DMS153 treated with DMSO at 0.1 percent for 48 hours (cell line): ENCODE results near the gene CCL13.

Source experiments
- DNase-seq: peaks from one replicate; lab custom pipeline; 2025; ENCODE audit not compliant: unreplicated experiment; lab: John Stamatoyannopoulos, UW

The CCL13 gene

DNA sequence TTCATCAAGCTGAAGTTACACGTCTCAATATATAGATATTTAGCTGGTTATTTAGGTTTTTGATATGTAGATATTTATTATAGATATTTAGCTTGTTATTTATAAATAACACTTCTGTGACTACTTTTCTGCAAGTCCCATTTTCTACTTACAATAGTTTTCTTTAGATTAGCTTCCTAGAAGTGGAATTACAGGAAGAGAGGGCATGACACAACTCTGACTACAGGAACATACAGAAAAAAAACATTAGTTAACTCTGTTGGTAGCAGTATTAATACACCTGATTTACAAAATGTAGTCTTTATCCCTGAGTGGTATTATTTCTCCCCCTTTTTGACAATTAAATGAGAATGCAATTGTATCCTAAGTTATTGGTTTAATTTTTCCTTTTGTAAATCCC lies 28.0 kb downstream of the CCL13 start:
- DNase-seq, result no peak

DNA sequence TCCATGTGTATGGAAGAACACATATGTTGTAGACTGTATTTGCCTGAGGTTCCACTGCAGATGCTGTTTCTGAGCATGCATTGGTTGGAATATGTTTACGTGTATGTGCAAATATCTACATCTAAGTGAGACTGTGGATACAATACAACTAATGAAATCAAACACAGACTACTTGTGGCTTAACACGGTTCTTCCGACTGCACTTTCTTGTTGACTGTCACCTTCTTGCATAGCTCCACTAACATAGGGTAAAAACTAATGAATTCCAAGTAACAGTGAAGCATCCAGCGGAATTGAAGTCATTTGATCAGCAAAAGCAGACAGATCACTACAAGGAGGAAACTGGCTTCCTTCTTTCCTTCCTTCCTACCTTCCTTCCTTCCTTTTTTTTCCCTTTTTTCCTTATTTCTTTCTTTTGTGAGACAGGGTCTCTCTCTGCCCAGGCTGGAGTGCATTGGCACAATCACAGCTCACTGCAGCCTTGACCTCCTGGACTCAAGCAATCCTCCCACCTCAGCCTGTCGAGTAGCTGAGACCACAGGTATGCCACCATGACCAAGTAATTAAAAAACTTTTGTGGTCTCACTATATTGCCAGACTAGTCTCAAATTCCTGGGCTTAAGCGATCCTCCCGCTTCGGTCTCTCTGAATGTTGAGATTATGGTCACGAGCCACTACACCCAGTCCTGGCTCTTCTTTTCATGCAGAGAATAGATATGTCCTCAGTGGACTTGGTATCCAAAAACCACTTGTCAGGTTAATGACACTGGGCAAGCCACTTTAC lies 28.7 kb downstream of the CCL13 start:
- DNase-seq, result no peak

DNA sequence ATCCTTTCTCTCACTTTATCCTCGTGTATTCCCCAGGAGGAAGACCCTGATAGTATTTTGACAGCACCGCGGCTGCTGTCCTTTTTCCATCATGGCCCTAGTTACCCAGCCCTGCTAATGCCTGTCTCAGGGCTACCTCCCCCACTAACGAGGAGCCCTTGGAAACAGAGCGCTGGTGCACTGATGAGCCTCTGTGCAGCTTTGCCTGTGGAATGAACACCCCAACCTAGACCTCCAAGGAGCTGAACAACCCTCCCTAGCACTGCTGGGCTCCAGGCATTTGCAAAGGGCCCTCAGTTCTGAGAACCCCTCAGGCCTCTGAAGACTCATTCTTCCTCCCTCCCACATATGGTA lies 30.0 kb downstream of the CCL13 start:
- no peak for DNase-seq

DNA sequence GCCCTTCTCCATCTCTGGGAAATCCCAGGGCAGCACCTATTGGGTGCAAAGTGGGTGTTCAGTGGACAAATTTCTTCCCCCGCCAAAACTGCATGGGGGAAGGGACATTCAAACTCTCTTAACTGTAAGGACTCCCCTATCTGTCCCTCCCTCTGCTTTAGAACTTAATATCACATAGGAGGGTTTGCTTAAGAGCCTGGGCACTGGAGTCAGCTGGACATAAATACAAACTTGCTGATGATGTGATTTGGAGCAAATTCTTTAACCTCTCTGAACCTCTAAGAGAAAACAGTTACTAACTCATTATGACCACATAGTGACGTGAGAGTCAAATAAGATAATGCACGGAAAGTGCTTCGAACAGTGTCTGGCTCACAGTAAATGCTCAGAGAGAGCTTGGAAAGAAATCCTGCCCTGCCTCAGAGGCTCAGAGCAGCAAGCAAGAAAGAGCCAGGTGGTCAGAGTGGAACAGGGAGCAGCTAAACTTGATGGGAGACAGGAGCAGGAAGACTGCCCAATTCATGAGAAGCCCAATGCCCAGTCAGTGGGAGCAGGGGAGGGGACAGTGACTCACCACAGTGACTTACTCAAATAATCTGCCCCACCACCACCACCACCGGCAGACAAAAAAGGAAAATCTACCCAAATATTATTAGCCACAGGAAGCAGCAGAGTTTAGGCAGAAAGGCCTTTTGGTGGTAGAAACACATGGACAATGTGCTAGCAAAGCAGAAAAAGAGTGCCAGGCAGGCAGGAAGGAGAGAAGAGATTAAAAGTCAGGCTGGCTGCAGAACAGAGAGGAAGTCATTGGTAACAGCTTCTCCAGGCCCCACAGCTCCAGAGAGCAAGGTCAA lies 30.6 kb downstream of the CCL13 start:
- no peak for DNase-seq

DNA sequence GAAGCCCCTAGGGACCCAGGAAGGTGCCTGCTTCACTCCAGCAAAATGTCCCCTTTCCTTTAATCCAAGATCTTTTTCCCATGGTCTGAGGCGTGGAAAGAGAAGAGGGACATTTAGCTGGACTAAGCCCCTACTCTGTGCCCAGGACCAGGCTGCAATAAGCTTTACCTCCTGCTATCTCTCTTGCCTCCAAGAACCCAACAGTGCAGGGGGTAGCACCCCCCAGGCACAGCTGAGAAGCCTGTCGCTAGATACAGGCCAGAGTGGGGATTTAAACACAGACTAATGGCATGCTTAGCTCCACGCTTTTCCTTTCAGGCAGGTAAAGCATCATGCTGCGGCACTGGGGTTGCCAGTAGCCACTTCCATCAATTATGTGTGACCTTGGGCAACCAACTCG lies 31.3 kb downstream of the CCL13 start:
- DNase-seq, result no peak

DNA sequence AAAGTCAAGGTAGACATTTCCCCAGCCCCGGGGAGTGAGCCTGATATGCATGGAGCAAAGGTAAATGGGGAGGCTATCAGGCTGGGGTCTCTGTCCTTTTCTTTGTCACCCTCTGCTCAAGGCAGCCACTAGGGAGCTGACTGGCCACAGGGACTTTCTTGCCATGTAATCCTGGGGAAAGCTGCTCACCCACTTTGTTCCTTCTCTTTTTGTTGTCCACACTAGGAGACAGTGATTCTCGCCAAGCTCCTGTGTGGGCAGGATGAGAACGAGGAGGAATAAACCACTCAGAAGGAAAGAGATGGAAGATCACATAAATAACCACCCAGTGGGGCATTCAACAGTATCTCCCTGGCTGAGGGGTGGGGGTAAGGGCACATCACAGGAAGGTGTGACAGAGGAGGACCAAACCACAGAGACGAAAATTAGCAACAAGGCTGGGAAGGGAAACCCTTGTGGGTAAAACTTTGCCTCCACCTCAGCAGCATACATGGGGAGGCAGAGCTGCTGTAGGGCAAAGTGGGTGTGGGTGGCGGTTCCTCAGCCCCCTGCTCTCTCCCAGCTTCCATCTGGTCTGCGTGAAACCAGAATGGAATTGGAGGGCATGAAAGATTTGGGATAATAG lies 33.0 kb downstream of the CCL13 start:
- DNase-seq, result no peak

DNA sequence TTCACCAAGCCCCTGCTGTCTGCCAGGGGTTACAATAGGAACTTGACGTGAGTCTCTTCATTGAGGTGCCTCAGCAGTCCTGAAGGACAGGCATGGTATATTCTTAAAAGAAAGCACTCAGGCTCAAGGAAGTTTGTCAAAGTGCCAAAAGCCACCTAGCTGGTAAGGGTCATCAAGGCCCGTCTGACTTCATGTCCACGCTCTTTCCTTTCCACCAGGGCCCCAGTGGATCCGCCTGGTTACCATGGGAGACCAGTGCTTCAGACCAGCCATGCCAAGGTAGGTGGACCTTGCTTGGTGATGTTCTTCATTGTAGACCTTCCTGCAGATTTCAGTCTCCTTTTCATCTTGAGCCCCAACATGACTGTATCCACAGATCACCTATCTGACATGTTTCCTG lies 34.4 kb downstream of the CCL13 start:
- DNase-seq, result no peak

DNA sequence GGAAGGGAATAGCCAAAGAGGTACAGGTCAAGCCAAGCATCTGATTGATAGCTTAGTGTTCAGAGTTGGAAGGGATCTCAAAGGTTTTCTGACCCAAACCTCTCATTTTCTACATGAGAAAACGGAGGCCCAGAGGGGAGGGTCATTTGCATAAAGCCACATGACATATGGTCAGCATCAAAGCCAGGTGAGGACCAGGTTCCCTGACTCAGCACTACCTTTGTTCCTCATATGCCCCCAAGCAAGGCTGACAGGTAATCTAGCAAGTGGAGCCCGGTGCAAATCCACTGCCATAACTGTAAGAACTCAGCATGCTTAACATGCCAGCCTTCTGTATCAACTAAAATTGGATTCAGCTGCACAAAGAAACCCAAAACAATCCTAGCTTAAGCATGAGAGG lies 35.0 kb downstream of the CCL13 start:
- no peak for DNase-seq

DNA sequence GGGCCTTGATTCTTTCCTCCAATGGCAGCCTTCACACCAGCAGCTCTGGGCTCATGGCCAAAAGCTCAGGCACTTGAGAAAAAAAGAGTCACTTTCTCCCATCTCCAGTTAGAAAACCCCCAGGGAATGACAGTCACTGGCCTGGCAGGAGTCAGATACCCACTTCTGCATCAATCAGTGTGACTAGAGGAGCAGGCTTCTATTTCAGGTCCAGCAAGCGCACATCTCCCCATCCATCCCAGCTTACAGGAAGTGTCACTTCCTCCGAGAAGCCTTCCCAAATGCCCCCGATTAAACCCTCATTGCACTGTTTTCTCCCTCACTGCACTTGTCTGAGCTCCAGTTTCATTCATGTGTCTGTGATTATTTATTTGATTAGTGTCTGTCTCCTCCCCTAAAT lies 37.1 kb downstream of the CCL13 start:
- DNase-seq, result peak; percentile 80

DNA sequence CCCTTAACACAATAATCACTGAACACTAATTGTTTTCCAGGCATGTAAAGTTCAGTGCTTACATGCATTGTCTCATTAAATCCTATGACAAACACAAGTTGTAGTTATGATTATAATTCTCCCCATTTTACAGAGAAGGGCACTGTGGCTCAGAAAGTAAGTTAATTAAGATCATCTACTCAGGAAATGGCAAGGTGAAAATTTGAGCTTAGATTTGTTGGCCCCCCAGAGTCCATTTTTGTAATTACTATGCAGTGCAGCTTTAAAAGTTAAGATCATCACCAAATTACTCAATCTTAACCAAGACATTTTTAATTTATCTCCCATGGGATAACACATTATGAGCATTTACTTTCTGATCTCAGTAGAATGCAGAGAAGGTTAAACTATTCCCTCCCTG lies 41.0 kb downstream of the CCL13 start:
- DNase-seq, result no peak

DNA sequence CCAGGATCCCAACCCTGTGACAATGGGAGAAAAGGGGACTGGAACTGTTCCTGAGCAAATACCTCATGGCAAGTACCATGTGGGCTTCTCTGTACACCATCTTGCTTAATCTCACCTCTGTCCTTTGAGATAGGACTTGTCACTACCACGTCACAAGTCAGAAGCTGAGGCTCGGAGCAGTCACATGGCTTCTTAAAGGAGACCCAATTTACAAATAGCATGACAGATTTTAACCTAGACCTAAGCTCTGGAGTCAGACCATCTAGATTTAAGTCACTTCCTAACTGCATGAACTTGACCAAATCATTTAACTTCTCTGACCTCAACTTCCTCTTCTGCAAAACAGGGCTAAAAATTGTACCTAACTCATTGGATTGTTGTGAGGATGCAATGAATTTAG lies 42.7 kb downstream of the CCL13 start:
- DNase-seq, result no peak

DNA sequence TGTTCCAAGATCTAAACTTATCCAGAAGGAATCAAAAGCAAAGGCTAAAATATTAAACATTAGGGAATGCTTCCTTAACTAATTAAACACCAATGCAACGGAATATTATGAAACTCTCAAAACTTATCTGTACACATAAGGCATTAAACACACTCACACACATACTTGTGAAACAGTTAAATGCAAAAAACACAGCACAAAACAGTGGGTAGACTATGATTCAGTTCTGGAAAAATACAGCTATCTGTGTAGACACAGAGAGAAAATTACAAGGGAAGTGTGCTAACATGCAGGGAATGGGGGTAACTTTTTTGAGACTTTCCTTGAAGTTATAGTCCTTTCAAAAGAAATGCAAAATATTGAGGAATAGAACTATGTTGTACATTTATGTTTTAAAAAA lies 43.4 kb downstream of the CCL13 start:
- no peak for DNase-seq

DNA sequence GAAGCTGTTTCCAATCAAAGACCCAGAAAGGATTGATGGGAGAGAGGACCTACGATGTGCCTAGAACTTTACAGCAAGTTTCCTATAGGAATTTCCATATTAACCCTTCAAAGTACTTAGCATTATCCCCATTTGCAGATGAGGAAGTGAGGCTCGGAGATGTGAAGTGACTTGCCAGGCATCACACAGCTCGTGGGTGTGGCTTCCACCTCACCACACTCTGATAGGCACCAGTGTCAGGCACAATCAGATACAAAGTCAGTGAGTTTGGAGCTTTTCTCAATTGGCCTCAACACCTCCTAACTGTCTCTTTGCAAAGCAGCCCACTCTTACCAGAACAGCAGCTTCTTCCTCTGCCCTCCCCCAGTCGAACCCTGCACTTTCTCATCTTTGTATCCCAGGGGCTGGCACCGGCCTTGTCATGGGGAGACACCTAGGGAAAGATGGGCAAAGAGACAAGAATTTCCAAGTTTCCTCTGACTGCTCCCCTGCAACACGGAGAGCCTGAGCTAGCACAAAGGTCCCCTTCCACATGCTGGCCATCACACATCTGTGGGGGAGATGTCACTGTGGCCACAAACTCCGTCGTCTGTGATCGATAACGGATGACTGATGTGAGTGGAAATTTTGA lies 44.1 kb downstream of the CCL13 start:
- no peak for DNase-seq

DNA sequence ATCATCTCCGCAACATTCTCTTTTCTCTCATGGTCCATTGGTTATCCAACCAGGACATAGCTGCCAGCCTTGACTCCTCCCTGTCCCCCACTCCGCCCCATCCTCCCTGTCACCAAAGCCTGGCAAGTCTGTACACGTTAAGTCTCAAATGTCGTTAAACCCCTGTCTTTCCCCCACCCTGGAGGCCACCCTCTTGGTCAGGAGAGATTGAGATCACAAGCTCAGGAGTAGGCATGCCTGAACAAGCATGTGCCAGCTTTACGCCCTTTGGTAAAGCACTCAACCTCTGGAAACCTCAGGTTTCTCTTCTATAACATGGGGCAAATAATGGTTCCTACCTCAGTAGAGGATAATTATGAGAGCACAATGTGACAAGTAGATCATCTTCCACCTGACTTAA lies 44.9 kb downstream of the CCL13 start:
- DNase-seq, result peak; percentile 65

DNA sequence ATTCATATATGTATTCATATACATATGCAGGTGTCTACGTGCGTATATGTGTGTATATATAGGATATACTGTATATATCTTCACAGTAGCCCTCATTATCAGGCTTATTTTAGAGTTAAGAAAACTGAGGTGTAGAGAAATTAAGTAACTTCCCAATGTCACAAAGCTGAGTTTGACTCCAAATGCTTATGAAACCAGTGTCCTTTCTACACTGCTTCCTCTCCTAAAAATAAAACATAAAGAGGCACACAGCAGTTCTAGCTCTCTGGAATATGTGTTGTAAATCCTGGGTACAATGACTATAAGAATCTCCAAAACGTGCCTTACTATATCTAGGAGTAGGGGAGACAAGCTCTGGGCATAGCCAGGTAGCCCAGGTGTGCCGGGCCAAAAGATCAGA lies 46.7 kb downstream of the CCL13 start:
- DNase-seq, result no peak

DNA sequence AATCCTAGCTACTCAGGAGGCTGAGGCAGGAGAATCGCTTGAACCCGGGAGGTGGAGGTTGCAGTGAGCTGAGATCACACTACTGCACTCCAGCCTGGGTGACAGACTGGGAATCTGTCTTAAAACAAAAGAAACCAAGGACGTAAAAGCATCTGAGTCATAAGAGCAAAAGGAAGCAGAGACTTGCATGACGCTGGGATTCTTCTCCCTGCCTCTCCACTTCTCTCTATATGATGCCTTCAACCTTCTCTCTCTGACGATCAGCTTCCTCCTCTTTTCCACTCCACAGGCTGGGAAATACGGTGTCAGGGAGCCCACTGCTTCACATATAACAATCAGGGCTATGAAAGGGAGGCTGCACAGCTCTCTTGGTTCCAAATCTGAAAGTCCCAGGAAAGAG lies 49.9 kb downstream of the CCL13 start:
- DNase-seq, result no peak
